NCI-H1930 (cell line): ENCODE data around the gene DEDD2.

ENCODE experiments used
- DNase-seq, 2 experiments: peaks; one replicate each; lab custom pipeline; 2025; lab: John Stamatoyannopoulos, UW

The DEDD2 gene

DNA sequence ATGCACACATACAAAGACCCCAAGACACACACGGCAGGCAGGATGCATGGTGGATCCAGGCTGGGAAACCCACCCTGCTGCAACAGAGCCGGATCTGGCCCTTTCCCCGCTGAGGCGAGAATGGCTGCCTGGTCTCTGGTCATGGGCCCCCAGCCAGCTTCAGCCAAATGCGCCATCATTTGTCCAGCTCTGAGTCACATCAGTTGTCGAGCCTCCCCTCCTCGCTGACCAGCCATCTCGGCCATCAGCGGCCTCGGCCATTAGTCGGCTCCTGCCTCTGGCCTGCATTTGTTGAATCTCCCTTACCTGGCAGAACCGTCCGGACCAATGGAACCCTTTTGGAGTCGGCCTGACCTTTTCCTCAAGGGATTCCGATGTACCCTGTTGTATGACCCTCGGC, 46.8 kb downstream of the DEDD2 start:
- no peak for DNase-seq

DNA sequence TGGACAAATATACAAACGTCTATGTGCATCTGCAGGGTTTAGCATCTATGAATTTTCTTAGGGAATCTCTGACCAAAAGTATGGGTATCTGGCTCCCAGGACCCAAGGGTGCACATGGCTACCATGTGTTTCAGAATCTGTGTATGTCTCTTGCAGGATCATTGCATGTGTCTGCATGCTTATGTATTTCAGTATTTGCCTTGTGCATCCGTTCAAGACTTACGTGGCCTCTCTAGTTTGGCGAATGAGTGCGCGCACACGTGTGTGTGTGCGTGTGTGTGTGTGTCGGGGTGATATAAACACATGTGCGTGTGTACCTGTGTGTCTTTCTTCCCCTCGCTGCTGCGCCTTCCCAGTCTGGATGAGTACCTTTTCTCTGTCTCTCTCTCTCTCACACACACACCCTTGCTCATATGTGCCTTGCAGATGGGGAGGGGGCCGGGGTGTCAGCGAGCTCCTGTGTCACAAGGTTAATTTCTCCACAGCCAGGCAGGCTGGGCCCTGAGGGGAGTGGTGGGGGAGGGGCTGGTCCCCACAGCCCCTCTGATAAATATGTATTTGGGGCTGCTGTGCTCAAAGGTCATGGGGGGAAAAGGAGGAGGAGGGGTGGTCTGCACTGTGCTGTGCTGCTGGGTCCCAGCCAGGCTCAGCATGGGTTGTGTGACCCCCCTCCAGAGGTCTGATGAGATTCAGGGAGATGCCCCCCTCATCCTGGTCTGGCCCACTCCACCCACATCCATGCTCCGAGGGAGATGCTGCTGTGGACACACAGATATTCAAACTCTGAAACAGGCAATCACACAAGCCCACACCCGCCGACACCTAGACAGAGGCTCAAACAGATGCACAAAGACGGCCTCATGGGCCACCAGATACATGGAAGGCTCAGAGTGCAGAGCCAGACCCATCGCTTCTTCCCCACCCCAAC, 47.7 kb downstream of the DEDD2 start:
- no peak for DNase-seq

DNA sequence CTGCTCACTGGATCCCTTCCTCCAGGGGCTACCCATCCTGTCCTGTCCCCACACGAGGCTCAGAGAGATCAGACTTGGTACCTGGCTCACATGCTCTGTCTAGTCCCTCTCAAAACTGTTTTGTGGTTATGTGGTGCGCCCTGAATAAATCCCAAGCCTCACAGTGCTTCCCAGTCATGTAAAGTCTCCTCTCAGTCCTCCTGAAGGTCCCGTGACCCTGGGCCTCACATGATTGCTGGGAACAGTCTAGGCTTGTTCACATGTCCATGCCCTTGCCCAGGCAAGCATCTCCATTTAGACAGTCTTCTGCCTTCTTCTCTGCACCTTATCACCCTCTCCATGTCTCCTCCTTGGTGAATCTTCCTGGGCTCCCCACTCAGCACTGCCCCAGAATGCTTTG, 49.3 kb downstream of the DEDD2 start:
- no peak for DNase-seq

DNA sequence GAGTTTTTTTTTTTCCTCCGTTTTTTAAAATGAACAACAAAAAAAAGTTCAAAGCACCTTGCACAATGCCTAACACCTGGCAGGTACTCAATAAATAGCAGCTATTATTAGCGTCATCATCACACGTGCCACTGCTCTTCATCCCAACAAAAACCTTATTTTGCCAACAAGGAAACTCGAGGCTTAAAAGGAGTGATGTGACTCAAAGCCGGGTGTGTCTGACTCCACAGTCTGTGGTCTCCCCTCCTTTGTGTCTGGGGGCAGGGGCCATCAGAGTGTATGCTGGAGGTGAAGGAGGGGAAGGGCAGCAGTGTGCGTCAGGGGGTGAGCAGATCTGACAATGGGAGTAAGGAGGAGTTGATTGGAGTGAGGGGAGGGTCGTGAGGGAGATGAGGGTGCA, 51.2 kb downstream of the DEDD2 start:
- no peak for DNase-seq

DNA sequence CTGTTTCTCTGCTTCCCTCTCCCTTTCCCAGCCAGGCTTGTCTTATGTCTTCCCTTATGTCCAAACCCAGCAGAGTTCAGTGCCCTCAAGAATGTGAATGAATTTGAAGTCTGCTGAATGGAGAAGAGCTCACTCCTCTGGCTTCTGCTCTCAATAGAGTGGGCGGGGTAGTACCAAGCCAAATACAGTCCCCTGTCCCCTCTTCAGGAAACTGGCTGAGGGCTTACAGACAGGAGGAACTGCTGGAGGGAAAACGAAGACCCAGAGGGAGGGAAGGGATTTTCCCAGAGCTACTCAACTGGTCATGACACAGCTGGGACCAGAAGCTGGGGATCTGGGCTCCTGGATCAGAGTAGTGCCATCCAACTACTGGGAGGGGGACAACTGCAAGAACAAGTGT, 52.3 kb downstream of the DEDD2 start:
- no peak for DNase-seq

DNA sequence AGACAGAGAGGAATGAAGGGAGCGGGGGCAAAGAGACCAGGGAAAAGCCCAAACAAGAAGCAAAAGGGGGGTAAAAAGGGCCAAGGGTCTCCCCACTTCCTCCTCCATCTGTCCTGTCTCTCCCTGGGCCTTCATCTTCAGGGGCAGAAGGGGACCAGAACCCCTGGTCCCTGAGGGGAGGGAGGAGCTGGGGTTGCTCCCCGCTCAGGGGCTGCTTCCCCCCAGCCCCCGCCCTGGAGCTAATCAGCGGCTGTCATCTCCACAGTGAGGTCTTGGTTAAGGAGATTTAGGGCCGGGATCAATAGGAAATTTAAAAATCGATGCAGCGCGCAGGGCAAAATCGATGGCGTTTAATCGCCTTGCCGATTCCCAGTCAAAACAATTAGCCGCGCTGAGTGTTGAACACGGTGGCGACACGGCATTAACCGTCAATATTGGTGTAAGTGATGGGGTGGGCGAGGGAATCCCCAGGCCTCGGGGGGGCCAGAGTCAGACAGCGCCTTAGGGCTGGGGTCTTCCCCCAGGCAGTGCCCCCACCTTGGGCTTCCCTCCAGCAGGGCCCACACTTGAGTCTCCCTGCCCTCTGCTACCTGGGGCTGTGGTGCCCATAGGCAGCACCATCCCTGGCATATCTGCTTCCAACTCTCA, 55.7 kb downstream of the DEDD2 start:
- no peak for DNase-seq

DNA sequence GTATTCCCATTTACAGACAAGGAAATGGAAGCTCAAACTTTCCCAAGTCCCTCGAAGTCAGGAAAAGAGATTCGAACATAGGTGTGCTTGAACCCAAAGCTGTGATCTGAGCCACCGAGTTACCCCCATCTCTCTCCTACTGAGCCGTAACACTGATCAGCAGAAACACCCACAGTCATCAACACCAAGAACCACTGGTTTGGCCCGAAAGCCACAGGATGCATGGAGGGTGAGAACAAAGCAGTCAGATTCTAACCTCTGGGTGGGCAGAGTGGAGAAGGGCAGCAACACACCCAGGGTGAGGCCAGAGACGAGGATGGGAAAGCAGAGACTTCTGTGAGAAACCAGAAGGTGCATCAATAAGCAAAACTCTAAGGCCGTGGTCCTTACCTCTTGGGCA, 57.5 kb downstream of the DEDD2 start:
- DNase-seq, result no peak

DNA sequence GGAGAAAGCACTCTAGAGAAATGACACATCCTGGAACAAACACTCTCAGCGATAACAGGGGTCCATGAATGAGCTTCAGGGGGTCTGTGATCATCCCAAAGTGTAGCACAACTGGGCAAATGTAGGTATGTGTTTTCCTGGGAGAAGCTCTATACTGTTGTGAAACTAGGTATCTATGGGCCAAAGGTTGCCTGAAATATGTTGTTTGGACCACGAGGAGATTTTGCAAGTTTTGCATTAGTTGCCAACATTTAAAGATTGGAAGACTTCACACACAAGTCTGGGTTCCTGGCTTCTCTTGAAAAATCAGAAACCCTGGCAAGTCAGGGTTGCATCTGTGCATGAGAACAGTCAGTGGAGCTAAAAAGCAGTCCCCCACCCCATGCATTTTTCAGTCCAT, 58.6 kb downstream of the DEDD2 start:
- DNase-seq, result no peak

DNA sequence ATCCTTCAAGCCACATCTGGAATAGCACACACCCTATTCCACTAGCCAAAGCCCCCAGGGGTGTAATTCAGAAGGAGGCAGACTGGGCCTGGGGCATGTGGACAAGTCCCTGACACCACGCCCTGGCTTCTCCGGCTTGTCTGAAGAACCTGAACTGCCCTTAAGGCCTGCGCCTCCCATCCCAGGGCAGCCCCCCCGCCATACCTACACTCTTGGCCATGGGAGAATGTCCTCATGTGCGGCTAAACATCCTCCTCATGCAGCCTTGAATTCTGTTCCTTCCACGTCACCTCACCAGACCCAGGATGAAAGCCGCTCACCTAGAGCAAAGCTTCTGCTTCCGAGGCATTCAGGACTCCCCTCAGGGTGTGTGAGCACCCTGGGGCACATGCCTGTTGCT, 60.9 kb downstream of the DEDD2 start:
- no peak for DNase-seq

DNA sequence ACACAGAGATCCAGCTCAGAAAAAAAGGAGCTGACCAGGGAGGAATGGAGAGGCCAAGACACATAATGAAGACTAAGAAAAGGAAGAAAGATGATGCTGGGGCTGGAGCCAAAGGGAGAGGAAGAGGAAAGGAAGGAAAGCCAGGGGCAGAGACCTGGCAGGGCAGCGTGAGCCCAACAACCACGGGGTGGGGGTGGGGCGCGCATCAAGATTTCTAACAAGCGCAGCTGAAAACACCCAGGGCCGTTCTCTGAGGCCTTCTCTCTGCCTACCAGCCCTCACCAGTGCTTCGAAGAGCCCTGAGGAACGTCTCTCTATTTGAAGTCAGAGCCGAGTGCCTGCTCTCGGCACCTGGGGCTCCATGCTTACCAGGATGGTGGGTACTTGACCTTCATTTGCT, 61.7 kb downstream of the DEDD2 start:
- DNase-seq, result no peak

DNA sequence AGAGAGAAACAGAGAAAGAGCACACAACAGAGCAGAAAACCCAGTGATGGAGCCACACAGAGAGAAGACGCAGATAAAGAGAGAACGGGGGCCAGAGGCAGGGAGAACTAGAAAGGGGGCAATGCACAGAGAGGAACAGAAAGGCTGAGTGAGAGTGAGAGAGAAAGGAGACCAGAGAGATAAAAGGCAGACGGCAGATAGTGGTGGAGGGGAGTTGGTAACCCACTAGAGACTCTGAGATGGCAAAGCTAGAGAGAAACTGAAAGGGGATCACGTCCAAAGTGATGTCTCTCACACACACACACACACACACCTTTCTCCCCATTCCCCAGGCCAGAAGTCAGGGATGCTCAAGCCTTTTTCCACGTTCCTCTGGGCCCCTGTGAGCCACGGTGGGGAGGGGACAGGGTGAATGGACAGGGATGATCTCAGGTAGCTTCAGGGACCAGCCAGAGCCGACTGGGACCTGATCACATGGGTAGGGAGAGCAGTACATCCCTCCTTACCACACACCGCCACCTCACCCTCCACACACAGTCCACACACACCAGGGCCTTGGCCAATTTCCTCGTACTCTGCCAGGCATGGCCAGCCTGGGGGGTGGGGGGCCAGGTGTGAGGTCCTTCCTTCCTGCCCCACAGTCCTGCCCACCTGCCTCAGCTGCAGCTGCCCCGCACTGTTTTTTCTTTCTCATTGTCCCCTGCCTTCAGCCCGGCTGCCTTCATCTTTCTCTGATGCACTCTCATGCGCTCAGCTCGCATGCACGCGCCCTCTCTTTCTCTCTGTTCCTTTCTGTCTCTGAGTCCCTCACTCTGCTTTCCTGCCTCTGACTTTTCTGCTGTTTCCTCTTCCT, 62.8 kb downstream of the DEDD2 start:
- DNase-seq, result no peak

DNA sequence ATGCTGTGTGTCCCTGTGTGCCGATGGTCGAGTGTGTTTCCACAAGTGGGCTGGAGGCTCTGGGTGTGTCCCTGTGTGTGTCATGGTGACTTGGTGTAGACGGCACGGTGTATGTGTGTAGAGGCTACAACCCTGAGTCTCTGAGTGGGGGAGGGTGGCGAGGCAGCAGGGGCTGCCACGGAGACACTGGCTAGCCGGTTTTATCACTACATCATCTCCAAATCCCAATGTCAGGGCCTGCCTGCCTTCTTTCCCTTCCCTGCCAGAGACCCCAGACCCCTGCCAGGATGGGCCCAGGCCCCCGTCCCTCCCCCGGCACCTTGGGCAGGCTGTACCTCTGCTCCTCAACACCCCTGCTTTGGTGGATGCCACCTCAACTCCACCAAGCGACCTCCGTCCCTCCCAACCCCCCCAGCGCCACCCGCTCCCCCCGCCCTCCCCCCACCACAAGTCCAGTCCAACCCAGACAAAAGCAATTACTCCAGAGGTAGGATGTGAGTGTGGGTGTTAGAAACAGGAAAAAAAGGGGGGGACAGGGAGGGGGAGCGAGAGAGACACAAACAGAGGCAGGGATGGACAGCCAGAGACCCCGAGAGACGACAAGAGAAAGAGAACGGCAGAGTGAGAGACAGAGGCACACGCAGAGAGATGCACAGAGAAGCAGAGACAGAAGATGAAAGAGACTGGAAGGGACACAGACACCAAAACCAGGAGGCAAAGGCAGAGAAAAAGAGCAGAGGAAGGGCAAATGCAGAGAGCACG, 63.6 kb downstream of the DEDD2 start:
- no peak for DNase-seq

DNA sequence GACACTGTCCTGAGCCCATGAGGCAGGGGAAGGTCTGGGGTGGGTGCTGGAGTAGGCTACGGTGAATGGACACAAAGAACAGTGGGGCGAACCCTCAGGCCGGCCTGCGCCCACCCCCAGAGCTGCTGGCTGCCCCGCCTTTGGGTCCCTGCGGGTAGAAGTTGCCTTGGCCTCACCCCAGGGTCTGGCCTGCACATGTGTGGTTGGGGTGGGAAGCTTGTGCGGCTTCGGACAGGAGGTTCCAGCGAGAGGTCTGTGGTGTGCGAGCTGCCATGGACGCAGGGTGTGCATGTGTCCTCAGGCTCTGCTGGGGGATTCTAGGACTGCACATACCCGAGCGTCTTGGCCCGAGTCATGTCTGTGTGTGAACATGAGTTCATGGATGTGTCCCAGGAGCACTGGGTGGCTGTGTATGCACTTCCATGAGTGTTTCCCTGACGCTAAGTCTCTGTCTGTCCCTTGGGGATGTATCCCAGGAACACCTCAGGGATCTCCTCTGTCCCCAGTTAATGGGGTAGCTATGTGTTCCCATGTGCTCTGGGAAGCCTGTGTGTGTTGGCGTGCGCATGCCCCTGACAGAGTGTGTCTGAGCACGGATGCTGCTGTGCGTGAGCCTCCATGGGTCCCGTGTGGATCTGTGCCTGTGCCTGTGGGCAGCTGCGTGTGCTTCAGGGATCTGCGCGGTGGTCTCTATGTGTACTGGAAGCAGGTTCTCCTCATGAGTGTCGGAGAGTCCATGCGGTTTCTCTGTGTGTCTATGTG, 64.4 kb downstream of the DEDD2 start:
- DNase-seq, result no peak

DNA sequence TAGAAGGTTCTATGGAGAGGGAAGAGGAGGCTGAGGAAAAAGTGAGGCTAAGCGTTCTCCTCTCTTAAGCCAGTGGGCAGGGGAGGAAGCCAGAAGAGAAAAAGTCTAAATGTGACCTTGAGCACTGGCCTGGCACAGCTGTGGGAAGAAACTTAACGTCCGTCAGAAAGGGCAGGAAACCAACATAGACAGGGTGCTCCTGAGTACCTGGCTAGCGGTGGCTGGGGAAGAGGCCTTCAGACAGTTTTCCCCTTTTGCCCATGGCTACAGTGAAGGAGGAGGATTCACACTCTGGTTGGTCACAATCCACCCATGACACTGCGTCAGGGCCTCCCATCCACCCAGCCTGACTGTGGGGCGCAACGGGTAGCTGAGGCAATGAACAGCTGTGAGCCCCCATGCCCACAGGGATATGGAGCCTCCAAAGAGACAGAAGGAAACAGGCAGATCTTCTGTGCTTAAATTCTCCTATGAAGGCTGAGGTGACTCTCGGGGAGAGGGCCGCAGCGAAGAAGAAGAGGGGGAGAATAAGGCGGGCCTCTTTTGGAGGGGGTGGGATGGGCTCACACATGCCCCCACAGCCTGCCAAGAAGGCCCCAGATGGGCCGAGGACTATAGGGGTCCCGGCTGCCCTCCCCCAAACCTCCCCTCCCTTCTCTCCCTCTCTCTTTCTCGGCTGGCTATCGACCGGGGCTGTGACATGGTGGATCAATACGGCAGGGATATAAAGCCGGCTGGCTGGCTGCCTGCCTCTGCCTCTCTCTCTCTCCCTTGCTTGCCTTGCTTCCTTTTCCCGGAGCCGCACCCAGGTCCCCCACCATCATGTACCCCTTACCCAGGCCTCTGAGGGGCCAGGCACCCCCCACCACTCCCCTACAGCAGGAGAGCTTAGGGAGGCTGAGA, 65.4 kb downstream of the DEDD2 start:
- no peak for DNase-seq

DNA sequence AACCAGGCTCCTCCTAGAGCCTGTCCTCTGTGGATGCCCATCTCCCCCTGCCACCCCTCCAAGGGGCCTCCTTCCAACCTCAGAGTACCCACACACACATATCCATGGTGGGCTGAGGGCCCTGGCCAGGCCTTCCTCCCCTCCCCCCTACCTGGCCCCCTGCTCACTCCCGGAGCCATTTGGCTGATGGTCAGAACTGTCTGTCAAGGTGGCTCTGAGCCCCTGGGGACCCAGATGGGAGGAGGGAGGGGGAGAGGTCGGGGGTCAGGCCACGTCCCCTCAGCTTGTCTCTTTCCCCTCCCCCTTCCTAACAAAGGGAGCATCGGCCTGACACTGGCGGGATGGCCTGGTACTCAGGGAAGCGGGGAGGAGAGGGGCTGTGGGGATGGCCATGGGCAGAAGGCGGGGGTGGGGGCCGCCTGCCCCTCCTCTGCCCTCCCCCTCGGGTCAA, 66.5 kb downstream of the DEDD2 start:
- no peak for DNase-seq

DNA sequence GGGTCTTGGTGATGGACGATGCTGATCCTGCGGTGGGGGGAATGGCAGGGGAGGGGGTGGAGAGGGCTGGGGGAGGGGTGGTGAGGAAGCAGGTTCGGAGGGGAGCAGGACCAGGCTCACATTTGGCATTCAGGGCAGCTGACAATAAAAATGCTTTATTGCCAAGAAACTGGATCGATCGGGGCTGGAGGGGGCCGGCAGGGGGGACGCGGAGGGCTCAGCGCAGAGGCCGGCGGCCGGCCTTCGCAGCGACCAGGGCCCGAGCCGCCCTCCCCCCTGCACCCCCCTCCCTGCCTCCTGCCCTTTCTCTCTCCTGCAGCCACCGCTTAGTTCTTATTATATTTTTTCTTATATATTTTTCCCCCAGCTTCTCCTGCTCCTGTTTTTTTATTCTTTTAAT, 67.1 kb downstream of the DEDD2 start:
- DNase-seq, result no peak

DNA sequence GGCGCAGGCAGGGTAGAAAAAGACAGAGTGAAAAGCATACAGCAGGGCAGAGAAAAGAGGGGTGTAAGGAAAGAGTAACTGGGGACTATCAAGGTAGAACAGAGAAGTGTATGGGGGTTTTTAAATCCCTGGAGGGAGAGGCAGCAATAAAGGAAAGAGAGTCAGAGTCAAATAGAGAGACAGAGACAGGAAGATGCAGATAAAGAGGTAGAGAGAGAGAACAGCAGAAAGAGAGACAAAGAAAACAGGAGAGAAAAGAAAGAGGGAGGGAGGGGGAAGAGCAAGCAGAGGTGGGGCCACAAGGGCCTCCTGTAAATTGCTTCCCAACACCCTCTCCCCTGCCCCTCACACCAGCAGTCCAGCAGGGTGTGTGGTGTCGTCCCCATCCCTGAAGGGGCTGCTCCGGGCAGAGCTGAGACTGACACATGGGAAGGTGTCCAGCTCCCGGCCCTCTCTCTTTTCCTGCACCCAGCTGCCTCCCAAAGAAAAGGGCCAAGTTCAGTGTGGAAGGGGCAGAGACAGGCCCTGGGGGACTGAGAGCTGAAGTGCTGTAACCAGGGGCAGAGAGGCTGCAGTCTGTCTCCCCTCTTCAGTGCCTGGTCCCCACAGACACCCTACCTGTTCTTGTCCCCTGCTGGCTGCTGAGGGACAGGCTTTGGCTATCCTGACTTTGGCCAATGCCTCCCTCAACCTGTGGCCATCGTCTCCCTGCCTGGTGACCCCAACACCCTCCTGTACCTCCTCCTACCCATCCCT, 67.9 kb downstream of the DEDD2 start:
- no peak for DNase-seq
